COLO829 (cell line): Measurements from ENCODE around the gene CNR1.
A peak's percentile ranks its signal among the peaks of the same experiment; 100 is the strongest.
"Not testable (repeated sequence)": the region's sequence is repeated elsewhere in the genome, so short reads cannot be mapped to it uniquely, and the experiment has no call there.

ENCODE experiments used
- DNase-seq: peaks from one replicate; pipeline ENCODE4 v3.0.0; 2012; ENCODE audit warnings: low spot score

The CNR1 gene

DNA sequence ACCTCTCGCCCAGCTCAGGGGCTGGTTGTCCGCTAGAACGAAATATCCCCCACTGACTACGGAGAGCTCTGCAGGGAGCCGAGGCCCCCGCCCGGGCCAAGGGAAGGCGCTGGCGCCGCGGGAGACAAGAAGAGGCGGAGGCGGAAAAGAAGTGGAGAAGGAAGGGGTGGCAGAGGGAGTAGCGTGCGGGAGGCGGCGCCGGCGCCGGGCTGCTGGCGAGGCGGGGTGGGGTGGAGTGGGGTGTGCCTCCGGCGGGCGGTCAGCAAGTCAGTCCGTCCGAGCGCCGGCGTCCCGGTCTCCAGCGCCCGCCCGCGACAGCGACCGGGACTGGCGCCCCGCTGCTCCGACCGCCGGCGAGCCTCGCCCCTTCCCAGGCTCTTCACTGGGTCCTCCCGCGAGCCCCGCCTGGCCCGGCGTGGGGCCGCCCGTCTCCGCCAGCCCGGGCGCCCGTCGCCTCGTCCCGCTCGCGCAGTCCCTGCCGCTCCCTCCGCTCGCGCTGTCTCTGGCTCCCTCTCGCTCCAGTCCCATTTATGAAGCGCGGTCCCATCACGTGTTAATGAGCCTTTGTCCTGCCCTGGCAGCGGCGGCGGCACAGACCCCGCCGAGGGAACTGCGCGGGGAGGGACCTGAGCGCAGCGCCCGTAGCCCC is at the start of gene CNR1:
Gene CNR1 (minus strand): TSS at position 504 of the 649 bp plus-strand sequence. CDS start 21,073 bp downstream, outside the sequence.
- DNase-seq = no peak

DNA sequence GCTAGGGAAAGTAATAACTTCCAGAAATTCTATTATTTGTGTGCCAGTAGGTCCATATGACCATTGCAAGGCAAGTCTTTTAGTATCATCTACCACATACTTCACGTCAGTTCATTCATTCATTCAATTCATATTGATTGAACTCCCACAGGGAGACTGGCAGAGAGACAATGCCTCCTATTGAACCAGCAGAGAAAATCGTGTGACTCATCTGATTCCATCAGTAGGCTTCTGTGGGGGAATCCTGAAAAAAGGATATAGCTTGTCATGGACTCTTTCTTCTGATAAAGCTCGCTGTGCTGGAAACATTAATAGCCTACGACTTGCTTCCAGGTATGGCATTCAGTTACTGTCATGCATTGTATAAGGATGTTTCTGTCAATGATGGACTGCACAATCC is 45.3 kb upstream of the CNR1 start:
- peak; percentile 77 for DNase-seq

DNA sequence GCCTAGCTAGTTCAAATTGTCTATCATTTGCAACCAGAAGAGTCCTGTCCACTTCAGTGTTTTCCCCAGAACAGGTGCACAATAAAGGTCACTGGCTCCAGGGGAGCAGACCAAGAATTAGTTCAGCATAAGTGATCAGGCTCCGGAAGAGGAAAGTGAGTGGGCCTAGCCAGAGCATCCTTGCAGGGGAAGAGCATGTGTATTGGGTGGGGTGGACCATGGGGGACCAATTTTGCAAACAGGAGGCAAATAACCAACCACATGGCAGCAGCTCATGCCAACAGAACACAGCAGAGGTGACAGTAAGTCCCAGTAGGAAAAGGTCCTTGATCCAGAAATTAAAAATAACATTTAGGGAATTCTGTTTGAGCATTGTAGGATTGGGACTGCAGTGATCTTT is 43.2 kb upstream of the CNR1 start:
- no peak for DNase-seq

GRCh38 chr6:88208726-88209125 is 42.6 kb upstream of the CNR1 start:
- DNase-seq = no peak

- not testable (repeated sequence) for DNase-seq
These were observed 35.6 kb upstream of the CNR1 start for GRCh38 chr6:88201734-88202133.

GRCh38 chr6:88184921-88185320 is 18.8 kb upstream of the CNR1 start:
- DNase-seq = no peak

DNA sequence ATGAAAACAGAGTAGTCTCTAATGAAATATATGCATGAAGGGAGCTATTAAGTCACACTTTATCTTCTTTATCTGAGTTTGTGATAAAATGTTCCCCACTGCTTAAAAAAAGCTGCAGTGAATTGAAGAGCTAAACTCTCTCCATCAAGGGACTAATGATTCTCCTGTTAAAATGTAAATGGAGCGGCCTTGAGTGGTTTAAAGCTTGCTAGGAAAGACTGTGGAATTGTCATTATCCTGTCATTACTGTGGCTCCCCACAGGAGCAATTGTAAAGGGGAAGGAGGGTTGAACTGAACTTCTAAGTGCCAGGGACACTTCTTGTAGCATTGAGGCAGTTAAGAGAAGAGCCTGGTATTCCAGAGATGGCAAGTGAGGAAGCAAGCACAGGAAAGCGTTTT is 17.3 kb upstream of the CNR1 start:
- DNase-seq = no peak

DNA sequence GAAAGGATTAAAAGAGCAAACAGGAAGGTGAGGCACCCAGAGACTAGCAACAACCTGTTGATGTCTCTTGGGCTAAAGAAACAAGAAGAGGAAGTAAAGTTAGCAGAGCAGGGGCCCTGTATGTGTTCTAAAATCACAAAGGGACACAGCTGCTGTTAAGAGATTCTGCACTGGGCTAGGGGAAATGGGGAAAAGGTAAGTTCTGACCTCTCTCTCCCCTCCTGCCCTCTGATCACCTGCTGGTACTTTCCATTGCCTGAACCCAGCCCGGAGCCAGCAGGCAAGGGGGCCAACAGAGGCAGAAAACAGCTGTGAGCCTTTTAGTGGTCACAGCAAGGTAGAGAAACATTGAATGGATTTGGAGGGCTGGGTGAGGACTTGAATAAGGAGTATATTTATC is 13.5 kb upstream of the CNR1 start:
- DNase-seq = no peak

GRCh38 chr6:88177961-88178464 is 11.9 kb upstream of the CNR1 start:
- peak; percentile 78 for DNase-seq

DNA sequence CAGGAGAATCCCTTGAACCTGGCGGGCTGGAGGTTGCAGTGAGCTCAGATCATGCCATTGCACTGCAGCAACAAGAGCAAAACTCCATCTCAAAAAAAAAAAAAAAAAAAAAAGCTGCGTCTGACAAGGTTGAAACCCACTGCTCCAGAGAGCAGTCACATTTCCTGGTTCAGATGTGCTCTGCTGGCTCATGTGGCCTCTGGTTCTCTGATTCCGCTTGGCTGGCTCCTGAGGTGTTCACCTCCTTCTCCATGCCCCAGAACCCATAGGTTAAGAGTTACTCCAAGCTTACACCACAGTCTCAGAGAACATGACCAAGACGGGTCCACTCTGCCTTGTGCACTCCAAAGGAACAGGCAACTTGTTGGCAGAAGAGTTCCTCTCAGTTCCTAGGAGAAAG is 8.8 kb upstream of the CNR1 start:
- DNase-seq = no peak

DNA sequence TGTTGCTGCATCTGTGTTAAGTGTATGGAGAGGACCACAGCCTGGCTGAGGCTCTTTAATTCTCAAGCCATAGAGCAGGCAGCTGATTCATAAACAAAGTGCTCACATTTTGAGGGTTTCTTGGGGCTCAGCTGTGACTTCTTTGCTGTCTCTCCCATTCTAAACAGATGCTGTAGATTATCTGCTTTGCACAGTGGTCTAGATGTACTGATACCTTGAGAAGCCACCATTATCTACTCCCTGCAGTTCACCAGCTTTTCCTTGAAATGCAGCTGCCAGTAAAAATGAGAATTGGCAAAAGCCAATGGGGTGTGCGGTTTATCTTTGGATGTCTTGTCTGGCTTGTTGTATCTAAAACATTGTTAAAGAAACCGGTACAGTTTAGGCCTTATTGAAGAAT is 5.2 kb upstream of the CNR1 start:
- DNase-seq = no peak

GRCh38 chr6:88168362-88168761 is 2.2 kb upstream of the CNR1 start:
- DNase-seq = no peak

GRCh38 chr6:88167352-88167937 is 1.3 kb upstream of the CNR1 start:
- DNase-seq = no peak

DNA sequence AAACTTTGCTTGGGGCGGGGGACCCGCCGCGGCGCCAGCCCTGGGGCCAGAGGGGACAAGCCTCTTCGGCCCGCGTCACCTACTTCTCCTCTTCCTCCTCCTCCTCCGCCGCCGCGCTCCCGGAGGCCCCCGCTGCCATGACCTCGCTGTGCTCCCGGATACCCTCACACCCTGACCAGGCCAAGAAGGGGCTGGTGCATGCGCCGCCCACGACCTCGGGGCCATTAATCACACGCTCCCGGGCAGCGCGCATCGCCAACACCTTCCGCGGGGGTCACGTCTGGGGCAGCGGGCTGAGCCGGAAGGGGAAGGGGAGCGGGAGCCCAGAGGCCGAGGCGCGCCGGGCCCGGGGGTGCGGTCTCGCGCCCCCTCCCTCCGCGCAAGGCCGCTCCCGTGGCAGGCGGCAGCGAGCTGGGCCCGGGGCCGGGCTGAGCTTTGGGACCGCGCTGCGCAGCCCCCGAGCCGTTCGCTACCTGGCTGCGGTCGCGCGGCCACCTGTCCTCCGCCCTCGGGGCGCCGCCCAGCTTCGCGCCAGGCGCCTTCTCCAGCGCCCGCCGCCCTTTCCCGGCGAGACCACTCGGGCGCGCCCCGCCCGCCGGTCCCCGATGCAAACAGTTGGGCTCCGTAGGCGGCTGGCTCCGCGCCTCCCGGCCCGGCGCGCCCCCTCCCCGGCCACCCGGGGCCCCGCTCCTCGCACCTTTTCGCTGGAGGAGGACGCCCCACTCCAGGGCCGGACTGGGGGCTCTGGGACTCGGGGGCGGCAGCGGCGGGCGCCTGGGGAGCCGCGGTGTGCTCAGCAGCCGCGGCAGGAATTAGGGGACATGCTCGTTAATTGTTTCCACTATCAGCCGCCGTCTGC is 575 bp upstream of the CNR1 start:
- no peak for DNase-seq

GRCh38 chr6:88165087-88165843 is 882 bp downstream of the CNR1 start:
- DNase-seq = no peak

DNA sequence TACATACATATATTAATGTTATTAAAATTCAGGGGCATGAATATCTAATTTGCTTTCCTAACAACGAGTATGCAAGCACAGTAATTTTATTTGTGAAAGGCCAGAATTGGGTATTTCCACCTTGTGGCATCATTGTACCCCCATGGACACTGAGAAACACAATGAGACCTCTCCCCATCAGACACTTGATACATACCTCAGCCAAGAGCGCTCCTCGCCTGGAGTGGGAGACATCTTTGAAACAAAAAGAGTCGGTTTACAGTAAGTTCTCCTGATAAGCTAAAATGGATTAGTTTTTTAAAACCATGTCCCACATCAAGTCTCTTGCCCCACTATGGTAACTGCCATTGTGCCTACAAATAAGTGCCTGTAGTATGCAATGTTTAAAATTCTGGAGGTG is 2.1 kb downstream of the CNR1 start:
- DNase-seq = no peak

DNA sequence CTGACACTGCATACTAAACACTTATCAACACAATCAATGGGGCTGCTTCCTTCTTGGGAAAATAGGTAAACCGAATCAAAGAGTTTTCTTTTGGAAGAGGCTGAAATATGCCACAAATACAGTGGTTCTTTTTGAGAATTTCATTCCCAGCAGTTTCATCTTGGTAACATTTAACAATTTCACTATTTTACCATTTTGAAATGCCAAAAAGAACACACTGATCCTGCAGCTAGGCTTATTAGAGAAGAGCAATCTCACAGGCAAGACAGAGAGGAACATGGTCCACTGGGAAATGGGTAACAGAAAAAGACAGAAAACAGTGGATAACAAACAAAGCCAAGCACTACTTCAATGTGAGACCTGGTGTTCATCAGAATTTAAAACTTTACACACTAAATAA is 2.5 kb downstream of the CNR1 start:
- DNase-seq = no peak

GRCh38 chr6:88161940-88162339 is 4.2 kb downstream of the CNR1 start:
- DNase-seq = no peak

DNA sequence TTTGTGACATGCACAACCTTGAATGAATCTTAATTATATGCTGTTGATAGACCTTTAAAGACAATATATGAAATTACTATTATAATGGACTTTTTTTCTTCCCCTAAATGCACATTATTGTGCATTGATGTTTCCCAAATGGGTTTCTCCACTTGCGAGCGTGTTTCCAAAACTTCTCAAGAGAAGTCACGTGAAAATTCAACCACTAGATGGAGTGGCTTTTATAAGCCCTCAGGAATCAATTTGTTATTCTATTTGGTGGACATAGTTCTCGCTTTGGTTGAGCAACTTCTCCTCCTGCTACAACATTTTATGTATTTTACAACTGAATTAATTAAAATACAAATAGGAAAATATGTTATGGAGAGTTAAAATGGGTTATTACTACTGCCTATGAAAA is 9.0 kb downstream of the CNR1 start:
- no peak for DNase-seq

- no peak for DNase-seq
These were observed 20.7 kb downstream of the CNR1 start for GRCh38 chr6:88145298-88145963.

DNA sequence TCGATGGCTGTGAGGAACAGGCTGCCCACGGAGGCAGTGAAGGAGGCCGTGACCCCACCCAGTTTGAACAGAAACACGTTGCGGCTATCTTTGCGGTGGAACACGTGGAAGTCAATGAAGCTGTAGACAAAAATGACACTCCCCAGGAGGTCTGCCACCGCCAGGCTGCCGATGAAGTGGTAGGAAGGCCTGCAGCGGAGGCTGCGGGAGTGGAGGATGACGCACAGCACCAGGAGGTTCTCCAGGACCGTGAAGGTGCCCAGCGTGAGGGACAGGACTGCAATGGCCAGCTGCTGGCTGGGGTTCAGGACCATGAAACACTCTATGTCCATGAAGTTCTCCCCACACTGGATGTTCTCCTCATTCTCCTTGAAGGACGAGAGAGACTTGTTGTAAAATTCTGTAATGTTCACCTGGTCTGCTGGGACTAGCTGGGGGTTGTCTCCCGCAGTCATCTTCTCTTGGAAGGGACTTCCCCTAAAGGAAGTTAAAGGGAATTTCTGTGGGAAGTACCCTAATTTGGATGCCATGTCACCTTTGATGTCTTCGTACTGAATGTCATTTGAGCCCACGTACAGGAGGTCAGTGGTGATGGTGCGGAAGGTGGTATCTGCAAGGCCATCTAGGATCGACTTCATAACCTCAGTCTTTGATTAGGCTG is 21.4 kb downstream of the CNR1 start:
- DNase-seq = no peak
